Liver (tissue), 9 donors: ENCODE measurements around the gene DMXL2. TPM values are rescaled to one million over a fixed set of nuclear protein-coding genes. Genes with fewer than 3 reads are reported as not detected.
"Not testable (repeated sequence)": the region's sequence is repeated elsewhere in the genome, so short reads cannot be mapped to it uniquely, and the experiment has no call there.

ENCODE experiments used
- DNase-seq: peaks from one replicate; pipeline ENCODE4 v3.0.0-alpha.2; 2017; ENCODE audit warnings: low spot score
- H3K27ac ChIP-seq, 2 donors: one replicate each; pipeline ENCODE4 v1.7.0; 2013; ENCODE audit warnings: inconsistent platforms in 2 of 2, low read length in 2 of 2, control low read depth in 1 of 2, low read depth in 1 of 2, mild to moderate bottlenecking in 1 of 2
- H3K27me3 ChIP-seq, 4 donors: one replicate each; pipeline versions ENCODE4 v1.6.1 to v1.7.0; 2013; ENCODE audit warnings: low read length in 3 of 4, inconsistent platforms in 1 of 4, mild to moderate bottlenecking in 1 of 4, moderate library complexity in 1 of 4; ENCODE audit not compliant: control insufficient read depth in 4 of 4, insufficient read depth in 4 of 4
- H3K36me3 ChIP-seq, 4 donors: one replicate each; pipeline versions ENCODE4 v1.6.1 to v1.7.0; 2013; ENCODE audit warnings: low read length in 3 of 4, mild to moderate bottlenecking in 3 of 4, low read depth in 1 of 4, moderate library complexity in 1 of 4; ENCODE audit not compliant: control insufficient read depth in 4 of 4, insufficient read depth in 3 of 4
- H3K4me1 ChIP-seq, 4 donors: one replicate each; pipeline versions ENCODE4 v1.6.1 to v1.7.0; 2013; ENCODE audit warnings: low read length in 3 of 4, mild to moderate bottlenecking in 3 of 4, moderate library complexity in 1 of 4; ENCODE audit not compliant: control insufficient read depth in 4 of 4, insufficient read depth in 4 of 4
- H3K4me3 ChIP-seq, 3 donors: one replicate each; pipeline versions ENCODE4 v1.6.1 to v1.7.0; 2013; ENCODE audit warnings: low read length in 3 of 3, control low read depth in 1 of 3, low read depth in 1 of 3, mild to moderate bottlenecking in 1 of 3
- H3K9ac ChIP-seq, 2 donors: one replicate each; pipeline ENCODE4 v1.7.0; 2013; ENCODE audit warnings: low read length in 2 of 2, mild to moderate bottlenecking in 2 of 2, moderate library complexity in 2 of 2, control low read depth in 1 of 2, low read depth in 1 of 2
- H3K9me3 ChIP-seq, 4 donors: one replicate each; pipeline versions ENCODE4 v1.6.1 to v1.7.0; 2013; ENCODE audit warnings: low read length in 3 of 4; ENCODE audit not compliant: control insufficient read depth in 4 of 4
- EGR1 ChIP-seq, 2 donors: IDR thresholded peaks; 2 replicates each; pipeline ENCODE4 v1.6.1; 2016 to 2018; ENCODE audit warnings: antibody characterized with exemption in 2 of 2, low read depth in 2 of 2
- FOXA1 ChIP-seq: IDR thresholded peaks from 2 replicates; pipeline ENCODE4 v1.6.1; 2016; ENCODE audit warnings: antibody characterized with exemption
- FOXA2 ChIP-seq: IDR thresholded peaks from 2 replicates; pipeline ENCODE4 v1.6.1; 2016; ENCODE audit warnings: antibody characterized with exemption
- GABPA ChIP-seq, 2 donors: IDR thresholded peaks in 1 of 2; conservative IDR thresholded peaks in 1 of 2; 2 replicates each; pipeline ENCODE4 v1.6.1; 2016; ENCODE audit warnings: antibody characterized with exemption in 2 of 2, mild to moderate bottlenecking in 1 of 2, moderate library complexity in 1 of 2
- HNF4G ChIP-seq: IDR thresholded peaks from 2 replicates; pipeline ENCODE4 v1.6.1; 2016; ENCODE audit warnings: antibody characterized with exemption
- JUND ChIP-seq, 2 donors: IDR thresholded peaks; 2 replicates each; pipeline ENCODE4 v1.6.1; 2016; ENCODE audit warnings: antibody characterized with exemption in 2 of 2
- RXRA ChIP-seq, 2 donors: IDR thresholded peaks; 2 replicates each; pipeline ENCODE4 v1.6.1; 2017 to 2018; ENCODE audit warnings: antibody characterized with exemption in 2 of 2, mild to moderate bottlenecking in 1 of 2
- SP1 ChIP-seq: IDR thresholded peaks from 2 replicates; pipeline ENCODE4 v1.6.1; 2018; ENCODE audit warnings: antibody characterized with exemption, mild to moderate bottlenecking
- YY1 ChIP-seq: IDR thresholded peaks from 2 replicates; pipeline ENCODE4 v1.6.1; 2016; ENCODE audit warnings: antibody characterized with exemption, mild to moderate bottlenecking
- WGBS: extraction: QIAGEN DNeasy Blood & Tissue Kit; methylation state at CpG from one replicate; pipeline ENCODE4 v1.1.7; 2013; 5-methylcytosine and 5-hydroxymethylcytosine counted together
- polyA plus RNA-seq, 2 donors: library from polyadenylated mRNA; stranded (reverse) in 1 of 2; unstranded in 1 of 2; fragments of 200-250 nt in 1 of 2; fragments of >200 nt in 1 of 2; fragmentation: Nextera tagmentation in 1 of 2; extraction: Ambion mirVana in 1 of 2; gene quantifications; one replicate each; pipeline versions ENCODE4 v1.2.1 to v1.2.3, GENCODE V29; 2013 to 2015
- total RNA-seq, 2 donors: library from RNA; depleted of rRNA; stranded (reverse); fragments of >200 nt; gene quantifications; one replicate each; pipeline ENCODE4 v1.2.3, GENCODE V29; 2014
- TF ChIP-seq, protein P1 (sequence below): IDR thresholded peaks from 2 replicates; pipeline ENCODE4 v1.6.1; 2016; ENCODE audit warnings: antibody characterized with exemption
- TF ChIP-seq, protein P2 (sequence below): IDR thresholded peaks from 2 replicates; pipeline ENCODE4 v1.6.1; 2016; ENCODE audit warnings: antibody characterized with exemption
- TF ChIP-seq, protein P3 (sequence below): fragments of 150-350 bp; IDR thresholded peaks from 2 replicates; pipeline ENCODE4 v1.5.1; 2017; ENCODE audit warnings: improper control_type of control experiment, low read depth, low read length; ENCODE audit not compliant: missing input control
- TF ChIP-seq, protein P4 (sequence below): IDR thresholded peaks from 2 replicates; pipeline ENCODE4 v1.6.1; 2016; ENCODE audit warnings: antibody characterized with exemption
- donor health status: healthy.
- donor health status: healthy.
- donor health status: healthy.
- donor health status: healthy.
- donor health status: healthy.

DMXL2 gene
- total and polyA plus RNA-seq, 4 donors: 3.4 to 58.5 (median 17.6) TPM

DNA sequence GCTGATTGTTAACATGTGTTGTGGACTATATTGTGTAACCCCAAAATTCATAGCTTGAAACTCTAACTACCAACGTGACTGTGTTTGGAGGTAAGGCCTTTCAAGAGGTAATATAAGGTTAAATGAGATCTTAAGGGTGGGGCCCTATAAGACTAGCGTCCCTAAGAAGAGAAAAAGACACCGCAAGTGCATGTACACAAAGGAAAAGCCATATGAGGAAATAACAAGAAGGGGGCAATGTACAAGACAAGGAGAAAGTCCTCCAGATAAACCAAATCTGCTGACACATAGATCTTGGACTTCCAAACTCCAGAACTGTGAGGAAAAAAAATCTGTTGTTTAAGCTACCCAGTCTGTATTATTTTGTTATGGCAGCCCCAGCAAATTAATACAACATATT is 8.6 kb downstream of the DMXL2 start:
- H3K4me1 ChIP-seq: no peaks in the 10 kb centered on the region
- TF ChIP-seq HNF4G (no peak), RXRA (IDR thresholded peaks at IDR 0.05) (no peak), FOXA1 (no peak), FOXA2 (no peak), GABPA (IDR thresholded peaks at IDR 0.05 in 1 of 2, conservative IDR thresholded peaks at IDR 0.05 in 1 of 2) (no peak), EGR1 (IDR thresholded peaks at IDR 0.05; ENCODE audit: low read depth in 2 of 2) (no peak), SP1 (no peak), JUND (IDR thresholded peaks at IDR 0.05) (no peak), YY1 (no peak)
- TF ChIP-seq, protein P1, sequence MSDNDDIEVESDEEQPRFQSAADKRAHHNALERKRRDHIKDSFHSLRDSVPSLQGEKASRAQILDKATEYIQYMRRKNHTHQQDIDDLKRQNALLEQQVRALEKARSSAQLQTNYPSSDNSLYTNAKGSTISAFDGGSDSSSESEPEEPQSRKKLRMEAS: no peak
- TF ChIP-seq, protein P2, sequence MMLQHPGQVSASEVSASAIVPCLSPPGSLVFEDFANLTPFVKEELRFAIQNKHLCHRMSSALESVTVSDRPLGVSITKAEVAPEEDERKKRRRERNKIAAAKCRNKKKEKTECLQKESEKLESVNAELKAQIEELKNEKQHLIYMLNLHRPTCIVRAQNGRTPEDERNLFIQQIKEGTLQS: no peak
- TF ChIP-seq, protein P3, sequence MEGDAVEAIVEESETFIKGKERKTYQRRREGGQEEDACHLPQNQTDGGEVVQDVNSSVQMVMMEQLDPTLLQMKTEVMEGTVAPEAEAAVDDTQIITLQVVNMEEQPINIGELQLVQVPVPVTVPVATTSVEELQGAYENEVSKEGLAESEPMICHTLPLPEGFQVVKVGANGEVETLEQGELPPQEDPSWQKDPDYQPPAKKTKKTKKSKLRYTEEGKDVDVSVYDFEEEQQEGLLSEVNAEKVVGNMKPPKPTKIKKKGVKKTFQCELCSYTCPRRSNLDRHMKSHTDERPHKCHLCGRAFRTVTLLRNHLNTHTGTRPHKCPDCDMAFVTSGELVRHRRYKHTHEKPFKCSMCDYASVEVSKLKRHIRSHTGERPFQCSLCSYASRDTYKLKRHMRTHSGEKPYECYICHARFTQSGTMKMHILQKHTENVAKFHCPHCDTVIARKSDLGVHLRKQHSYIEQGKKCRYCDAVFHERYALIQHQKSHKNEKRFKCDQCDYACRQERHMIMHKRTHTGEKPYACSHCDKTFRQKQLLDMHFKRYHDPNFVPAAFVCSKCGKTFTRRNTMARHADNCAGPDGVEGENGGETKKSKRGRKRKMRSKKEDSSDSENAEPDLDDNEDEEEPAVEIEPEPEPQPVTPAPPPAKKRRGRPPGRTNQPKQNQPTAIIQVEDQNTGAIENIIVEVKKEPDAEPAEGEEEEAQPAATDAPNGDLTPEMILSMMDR: no peak
- TF ChIP-seq, protein P4, sequence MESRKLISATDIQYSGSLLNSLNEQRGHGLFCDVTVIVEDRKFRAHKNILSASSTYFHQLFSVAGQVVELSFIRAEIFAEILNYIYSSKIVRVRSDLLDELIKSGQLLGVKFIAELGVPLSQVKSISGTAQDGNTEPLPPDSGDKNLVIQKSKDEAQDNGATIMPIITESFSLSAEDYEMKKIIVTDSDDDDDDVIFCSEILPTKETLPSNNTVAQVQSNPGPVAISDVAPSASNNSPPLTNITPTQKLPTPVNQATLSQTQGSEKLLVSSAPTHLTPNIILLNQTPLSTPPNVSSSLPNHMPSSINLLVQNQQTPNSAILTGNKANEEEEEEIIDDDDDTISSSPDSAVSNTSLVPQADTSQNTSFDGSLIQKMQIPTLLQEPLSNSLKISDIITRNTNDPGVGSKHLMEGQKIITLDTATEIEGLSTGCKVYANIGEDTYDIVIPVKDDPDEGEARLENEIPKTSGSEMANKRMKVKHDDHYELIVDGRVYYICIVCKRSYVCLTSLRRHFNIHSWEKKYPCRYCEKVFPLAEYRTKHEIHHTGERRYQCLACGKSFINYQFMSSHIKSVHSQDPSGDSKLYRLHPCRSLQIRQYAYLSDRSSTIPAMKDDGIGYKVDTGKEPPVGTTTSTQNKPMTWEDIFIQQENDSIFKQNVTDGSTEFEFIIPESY: no peak
- no peak overlapping the region for H3K9ac ChIP-seq
- 82% methylated on average over 3 of the region's 3 CpGs for WGBS
- no peak overlapping the region for H3K27ac ChIP-seq
- H3K27me3 ChIP-seq: no peaks in the 10 kb centered on the region
- no peak for DNase-seq
- no peaks in the 10 kb centered on the region for H3K36me3 ChIP-seq
- no peak overlapping the region for H3K4me3 ChIP-seq
- peaks cover 0 to 1% (median 0%) of the 10 kb centered on the region in 4 donors for H3K9me3 ChIP-seq

DNA sequence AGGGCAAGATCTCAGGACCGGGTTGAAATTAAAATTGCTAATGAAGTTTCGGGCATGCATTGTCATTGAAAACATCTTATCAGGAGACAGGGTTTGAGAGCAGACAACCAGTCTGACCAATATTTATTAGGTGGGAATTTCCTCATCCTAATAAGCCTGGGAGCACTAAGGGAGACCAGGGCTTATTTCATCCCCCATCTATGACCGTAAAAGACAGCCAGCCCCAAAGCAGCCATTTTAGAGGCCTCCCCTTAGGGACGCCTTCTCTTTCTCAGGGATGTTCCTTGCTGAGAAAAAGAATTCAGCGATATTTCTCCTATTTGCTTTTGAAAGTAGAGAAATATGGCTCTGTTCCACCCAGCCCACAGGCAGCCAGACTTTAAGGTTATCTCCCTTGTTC is 9.9 kb downstream of the DMXL2 start:
- H3K9ac ChIP-seq, H3K36me3 ChIP-seq, DNase-seq, H3K27ac ChIP-seq, H3K4me3 ChIP-seq, H3K9me3 ChIP-seq, H3K4me1 ChIP-seq, H3K27me3 ChIP-seq: not testable (repeated sequence)
- 97% methylated on average over 5 of the region's 5 CpGs for WGBS

DNA sequence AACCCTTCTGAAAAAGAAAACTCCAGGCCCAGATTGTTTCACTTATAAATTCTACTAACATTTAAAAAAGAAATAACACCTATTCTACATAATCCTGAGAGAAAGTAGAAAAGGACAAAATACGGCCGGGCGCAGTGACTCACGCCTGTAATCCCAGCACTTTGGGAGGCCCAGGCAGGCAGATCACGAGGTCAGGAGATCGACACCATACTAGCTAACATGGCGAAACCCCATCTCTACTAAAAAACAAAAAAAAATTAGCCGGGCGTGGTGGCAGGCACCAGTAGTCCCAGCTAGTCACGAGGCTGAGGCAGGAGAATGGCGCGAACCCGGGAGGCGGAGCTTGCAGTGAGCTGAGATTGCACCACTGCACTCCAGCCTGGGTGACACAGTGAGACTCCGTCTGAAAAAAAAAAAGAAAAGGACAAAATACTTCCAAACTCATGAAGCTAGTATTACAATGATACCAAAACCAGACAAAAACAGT is 19.1 kb downstream of the DMXL2 start:
- not testable (repeated sequence) for H3K36me3 ChIP-seq, H3K9ac ChIP-seq, H3K27ac ChIP-seq, DNase-seq, H3K4me1 ChIP-seq, H3K4me3 ChIP-seq, H3K27me3 ChIP-seq, H3K9me3 ChIP-seq
- 93% methylated on average over 15 of the region's 15 CpGs for WGBS
